Lower leg skin (tissue), 4 donors: ENCODE measurements around the gene CLDN16. TPM values are rescaled to one million over a fixed set of nuclear protein-coding genes. Genes with fewer than 3 reads are reported as not detected.

Experiments used
- DNase-seq, 2 donors: peaks; one replicate each; pipeline ENCODE4 v3.0.0-alpha.2; 2019; ENCODE audit warnings: low spot score in 2 of 2
- H3K4me3 ChIP-seq: fragments of 200-600 bp; sonication (generic); 2 replicates; pipeline ENCODE4 v1.5.1; 2017; ENCODE audit warnings: mild to moderate bottlenecking, low read depth; ENCODE audit not compliant: poor library complexity, severe bottlenecking
- CTCF ChIP-seq, 3 donors: fragments of 450-650 bp; IDR thresholded peaks; one replicate each; pipeline ENCODE4 v1.5.1; 2016; ENCODE audit warnings: antibody characterized with exemption in 3 of 3, mild to moderate bottlenecking in 3 of 3, moderate library complexity in 2 of 3
- POLR2A ChIP-seq, 2 donors: fragments of 450-650 bp; IDR thresholded peaks; one replicate each; pipeline ENCODE4 v1.6.1; 2016 to 2017; ENCODE audit warnings: antibody characterized with exemption in 2 of 2, mild to moderate bottlenecking in 1 of 2, moderate library complexity in 1 of 2
- WGBS, 2 donors: methylation state at CpG; one replicate each; pipeline ENCODE4 v1.1.5; 2018; 5-methylcytosine and 5-hydroxymethylcytosine counted together
- intact Hi-C: fragments of 100-400 bp; cut with DNase I; formaldehyde crosslinking; loops from one replicate; pipeline ENCODE4 v1.15.0; 2023; ENCODE audit warnings: low total_unique reads
- total RNA-seq, 4 donors: library from RNA; depleted of rRNA; stranded (reverse); fragments of >200 nt; gene quantifications; one replicate each; pipeline ENCODE4 v1.1.0, GENCODE V29; 2016

Gene CLDN16
- total RNA-seq, 4 donors from 2014 or later: 1.1 to 5.1 (median 2.2) TPM

DNA sequence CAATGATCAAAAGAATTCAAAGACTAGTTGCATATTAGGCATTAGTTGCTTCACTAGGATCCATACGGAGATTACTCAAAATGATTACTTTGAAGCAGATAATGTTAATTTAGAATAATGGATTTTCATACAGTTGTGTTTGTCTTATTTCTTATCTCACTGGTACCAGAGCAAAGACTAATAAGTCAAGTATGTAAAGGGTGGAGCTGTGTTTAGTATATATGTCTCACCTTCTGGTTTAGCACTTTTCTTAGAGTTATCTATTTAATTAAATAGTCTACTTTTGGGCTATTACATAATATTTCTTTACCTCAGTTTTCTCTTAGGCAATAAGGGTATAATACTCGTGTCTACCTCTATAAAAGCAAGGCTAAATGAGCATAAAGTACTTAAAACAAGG lies 42.9 kb downstream of the CLDN16 start:
- TF ChIP-seq POLR2A (IDR thresholded peaks at IDR 0.05): no peak
- no peak for TF ChIP-seq CTCF (IDR thresholded peaks at IDR 0.05)
- WGBS, 2 donors: 79 to 84% methylated on average over 2 of the region's 2 CpGs
- H3K4me3 ChIP-seq: no peak overlapping the region
- no peak for DNase-seq
- intact Hi-C loops: no loop called here

DNA sequence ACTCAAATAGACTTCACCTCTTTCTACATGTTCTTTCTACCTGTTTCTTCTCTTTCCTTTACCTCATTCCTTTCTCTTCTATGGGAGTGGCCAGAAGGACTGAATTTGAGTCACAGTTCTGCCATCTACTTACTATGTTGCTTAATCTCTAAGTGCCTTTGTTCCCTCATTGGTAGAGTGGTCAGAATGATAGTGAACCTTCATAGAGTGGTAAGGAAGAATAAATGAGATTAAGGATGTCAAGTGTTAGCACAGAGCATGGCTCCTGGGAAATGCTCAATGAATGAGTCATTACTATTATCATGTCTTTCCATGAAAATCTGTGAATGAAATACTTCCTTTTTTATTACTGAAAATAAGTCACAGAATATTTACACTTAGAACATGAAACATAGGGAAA lies 44.3 kb downstream of the CLDN16 start:
- no peak for DNase-seq
- H3K4me3 ChIP-seq: no peak overlapping the region
- TF ChIP-seq POLR2A (IDR thresholded peaks at IDR 0.05) (no peak), CTCF (IDR thresholded peaks at IDR 0.05) (no peak)
- intact Hi-C loops: no loop called here

- H3K4me3 ChIP-seq: no peak overlapping the region
- WGBS, 2 donors: 88% methylated on average over 4 of the region's 4 CpGs
These were observed 45.7 kb downstream of the CLDN16 start for GRCh38 chr3:190433626-190434025.

GRCh38 chr3:190435618-190436017 lies 47.7 kb downstream of the CLDN16 start:
- 41 to 55% methylated on average over 3 of the region's 3 CpGs for WGBS, 2 donors
- no peak for TF ChIP-seq CTCF (IDR thresholded peaks at IDR 0.05)
- no peak for TF ChIP-seq POLR2A (IDR thresholded peaks at IDR 0.05)
- intact Hi-C loops: no loop called here

More at GRCh38 chr3:190433626-190434025, 45.7 kb downstream of the CLDN16 start:
- no peak for DNase-seq
- TF ChIP-seq CTCF (IDR thresholded peaks at IDR 0.05) (no peak), POLR2A (IDR thresholded peaks at IDR 0.05) (no peak)
- intact Hi-C loops: no loop called here

GRCh38 chr3:190436331-190436730 lies 48.4 kb downstream of the CLDN16 start:
- TF ChIP-seq POLR2A (IDR thresholded peaks at IDR 0.05): no peak
- 80 to 84% methylated on average over 2 of the region's 2 CpGs for WGBS, 2 donors
- no peak for DNase-seq
- no peak overlapping the region for H3K4me3 ChIP-seq
- intact Hi-C loops: no loop called here

More at GRCh38 chr3:190435618-190436017, 47.7 kb downstream of the CLDN16 start:
- DNase-seq: no peak
- H3K4me3 ChIP-seq: no peak overlapping the region

DNA sequence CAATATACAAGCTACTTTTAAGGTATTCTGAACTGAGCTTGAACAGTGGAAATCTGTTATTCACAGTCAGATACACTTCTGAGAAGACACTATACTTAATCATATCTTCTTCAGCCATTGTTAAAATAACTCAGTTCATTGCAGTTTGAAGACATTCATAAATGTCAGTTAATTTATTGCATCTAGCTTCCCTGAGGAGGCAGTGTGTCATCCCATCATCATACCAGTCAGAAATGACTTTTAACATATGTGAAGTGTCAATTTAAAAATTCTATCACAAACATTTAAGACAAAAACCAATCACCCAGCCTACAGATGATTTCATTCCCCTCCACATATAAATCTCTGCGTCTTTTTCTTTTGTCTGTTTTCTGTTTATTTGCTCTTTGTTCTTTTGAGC lies 54.3 kb downstream of the CLDN16 start:
- WGBS, 2 donors: 67 to 73% methylated on average over 1 of the region's 1 CpG
- H3K4me3 ChIP-seq: no peak overlapping the region
- no peak for DNase-seq
- intact Hi-C loops: no loop called here
- TF ChIP-seq POLR2A (IDR thresholded peaks at IDR 0.05) (no peak), CTCF (IDR thresholded peaks at IDR 0.05) (no peak)
